GM23338 (cell line): ENCODE data around the gene FBLN2.

Experiments
- CREB1 ChIP-seq: fragments of 250-450 bp; sonication (Bioruptor Pico); IDR thresholded peaks from 2 replicates; pipeline ENCODE4 v1.5.0; 2020; ENCODE audit warnings: low read depth, mild to moderate bottlenecking, moderate library complexity
- CTCF ChIP-seq, 2 experiments: fragments of 200-600 bp in 1 of 2; sonication (generic) in 1 of 2; conservative IDR thresholded peaks; 2 replicates each; pipeline versions ENCODE4 v1.5.1 to v1.6.1; 2016 to 2017; ENCODE audit warnings: antibody characterized with exemption in 2 of 2, low read depth in 2 of 2, mild to moderate bottlenecking in 2 of 2, moderate library complexity in 1 of 2
- ETS1 ChIP-seq: IDR thresholded peaks from 2 replicates; pipeline ENCODE4 v1.6.1; 2016; ENCODE audit warnings: antibody characterized with exemption
- EZH2 ChIP-seq: fragments of 200-600 bp; sonication (generic); IDR thresholded peaks from one replicate; pipeline ENCODE4 v1.8.0; 2017; ENCODE audit warnings: antibody characterized with exemption, mild to moderate bottlenecking, low read depth; ENCODE audit not compliant: unreplicated experiment
- EZH2phosphoT487 ChIP-seq: fragments of 200-600 bp; sonication (generic); IDR thresholded peaks from one replicate; pipeline ENCODE4 v1.8.1; 2018; ENCODE audit warnings: antibody characterized with exemption; ENCODE audit not compliant: unreplicated experiment
- JUNB ChIP-seq: IDR thresholded peaks from one replicate; pipeline ENCODE4 v1.6.1; 2016; ENCODE audit warnings: antibody characterized with exemption; ENCODE audit not compliant: unreplicated experiment
- NANOG ChIP-seq: IDR thresholded peaks from 2 replicates; pipeline ENCODE4 v1.6.1; 2016; ENCODE audit warnings: antibody characterized with exemption, borderline replicate concordance
- POLR2AphosphoS5 ChIP-seq: IDR thresholded peaks from 2 replicates; pipeline ENCODE4 v1.6.1; 2016; ENCODE audit warnings: antibody characterized with exemption, low read depth
- REST ChIP-seq: IDR thresholded peaks from one replicate; pipeline ENCODE4 v1.6.1; 2018; ENCODE audit warnings: antibody characterized with exemption; ENCODE audit not compliant: unreplicated experiment
- ZNF114 ChIP-seq: fragments of 250-450 bp; sonication (Bioruptor Pico); IDR thresholded peaks from 2 replicates; pipeline ENCODE4 v1.5.0; 2020; ENCODE audit warnings: mild to moderate bottlenecking, moderate library complexity

- TF ChIP-seq POLR2AphosphoS5 = no peak
- no peak for TF ChIP-seq EZH2
- TF ChIP-seq ZNF114 = no peak
- no peak for TF ChIP-seq CTCF (conservative IDR thresholded peaks at IDR 0.05; ENCODE audit: low read depth in 2 of 2)
- TF ChIP-seq EZH2phosphoT487 = no peak
- TF ChIP-seq JUNB = no peak
- TF ChIP-seq CREB1 (CRISPR knock-in tag) = no peak
- TF ChIP-seq ETS1 = no peak
- TF ChIP-seq REST = no peak
- no peak for TF ChIP-seq NANOG
Observed at GRCh38 chr3:13670292-13670691, 121.4 kb downstream of the FBLN2 start.
